GM12864 (cell line): ENCODE data around the gene RXRA.

Experiments
- DNase-seq: peaks from one replicate; pipeline ENCODE4 v3.0.0-alpha.2; 2011; ENCODE audit warnings: low read depth
- H3K4me3 ChIP-seq: 2 replicates; pipeline ENCODE4 v1.5.1; 2011; ENCODE audit warnings: mild to moderate bottlenecking, low read depth, low read length, control low read depth
- CTCF ChIP-seq: IDR thresholded peaks from 2 replicates; pipeline ENCODE4 v1.5.1; 2011; ENCODE audit warnings: low read depth, mild to moderate bottlenecking, moderate library complexity, low read length, control low read depth, inconsistent platforms; ENCODE audit errors: missing control alignments

Gene RXRA

GRCh38 chr9:134284273-134284672, 42.0 kb upstream of the RXRA start:
- no peak overlapping the region for H3K4me3 ChIP-seq
- no peak for DNase-seq
- no peak for TF ChIP-seq CTCF

GRCh38 chr9:134284741-134285140, 41.5 kb upstream of the RXRA start:
- H3K4me3 ChIP-seq = no peak overlapping the region
- no peak for DNase-seq
- no peak for TF ChIP-seq CTCF

GRCh38 chr9:134285215-134285845, 40.9 kb upstream of the RXRA start:
- H3K4me3 ChIP-seq = no peak overlapping the region
- DNase-seq = no peak
- no peak for TF ChIP-seq CTCF

- DNase-seq = no peak
- H3K4me3 ChIP-seq = no peak overlapping the region
- no peak for TF ChIP-seq CTCF
Observed at GRCh38 chr9:134286471-134287245, 39.6 kb upstream of the RXRA start.

- DNase-seq = no peak
Observed at GRCh38 chr9:134287591-134288491, 38.4 kb upstream of the RXRA start.

GRCh38 chr9:134288746-134289145, 37.5 kb upstream of the RXRA start:
- H3K4me3 ChIP-seq = no peak overlapping the region
- no peak for DNase-seq
- TF ChIP-seq CTCF = no peak

More at GRCh38 chr9:134287591-134288491, 38.4 kb upstream of the RXRA start:
- TF ChIP-seq CTCF = no peak
- H3K4me3 ChIP-seq = no peak overlapping the region
